ENCODE data around the gene IHH. TPM values are rescaled to one million over a fixed set of nuclear protein-coding genes. Genes with fewer than 3 reads are reported as not detected.

Gene IHH
- total RNA-seq, 2 donors from 2014 or later: 3.2 to 9.6 TPM

DNA sequence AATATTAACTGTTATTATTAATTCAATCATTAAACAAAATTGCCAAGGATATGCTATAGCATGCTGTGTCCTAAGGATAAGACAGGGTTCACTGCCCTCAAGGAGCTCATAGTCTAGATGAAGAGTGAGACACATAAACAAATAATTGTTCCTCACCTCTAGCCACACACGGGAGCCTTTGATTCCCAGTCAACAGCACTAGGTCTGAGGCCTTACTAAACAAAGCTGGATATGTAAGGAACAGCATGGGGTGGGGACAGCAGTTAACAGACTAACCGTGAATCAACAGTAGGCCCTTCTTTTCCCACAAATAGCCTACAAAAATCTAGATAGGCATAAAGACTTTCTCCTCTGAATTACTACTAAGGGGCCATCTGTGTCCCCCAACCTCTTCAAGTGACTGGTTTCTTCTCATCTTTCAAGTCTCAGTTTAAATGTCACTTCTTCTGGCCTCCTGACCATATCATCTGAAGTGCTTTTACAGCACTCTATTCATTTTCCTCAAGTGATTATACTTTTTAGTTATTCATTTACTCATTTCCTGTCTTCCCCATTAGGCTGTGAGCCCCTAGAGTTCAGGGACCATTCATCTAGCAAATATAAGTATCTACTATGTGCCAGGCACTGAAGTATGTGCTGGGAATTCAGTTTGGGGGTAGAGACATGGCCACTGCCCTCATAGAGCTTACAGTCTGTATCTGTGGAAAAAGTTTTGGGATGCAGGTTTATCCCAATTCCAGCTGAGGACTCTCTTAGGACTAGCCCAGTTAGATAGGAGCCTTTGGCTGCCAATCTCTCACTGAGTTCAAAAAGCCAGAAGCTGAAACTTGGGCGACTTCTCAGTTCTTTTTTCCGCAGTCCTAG, 29.9 kb upstream of the IHH start:
- Histone ChIP-seq H3K4me3 (no peak overlapping the region), H3K27ac (no peak overlapping the region), H3K4me1 (replicated peaks) (no peaks in the 10 kb centered on the region), H3K27me3 (replicated peaks; ENCODE audit: insufficient read depth) (no peaks in the 10 kb centered on the region), H3K9me3 (no peaks in the 10 kb centered on the region), H3K36me3 (no peaks in the 10 kb centered on the region)
- TF ChIP-seq POLR2A (IDR thresholded peaks at IDR 0.05) (no peak), POLR2AphosphoS5 (IDR thresholded peaks at IDR 0.05) (no peak)
- TF ChIP-seq, protein P1, sequence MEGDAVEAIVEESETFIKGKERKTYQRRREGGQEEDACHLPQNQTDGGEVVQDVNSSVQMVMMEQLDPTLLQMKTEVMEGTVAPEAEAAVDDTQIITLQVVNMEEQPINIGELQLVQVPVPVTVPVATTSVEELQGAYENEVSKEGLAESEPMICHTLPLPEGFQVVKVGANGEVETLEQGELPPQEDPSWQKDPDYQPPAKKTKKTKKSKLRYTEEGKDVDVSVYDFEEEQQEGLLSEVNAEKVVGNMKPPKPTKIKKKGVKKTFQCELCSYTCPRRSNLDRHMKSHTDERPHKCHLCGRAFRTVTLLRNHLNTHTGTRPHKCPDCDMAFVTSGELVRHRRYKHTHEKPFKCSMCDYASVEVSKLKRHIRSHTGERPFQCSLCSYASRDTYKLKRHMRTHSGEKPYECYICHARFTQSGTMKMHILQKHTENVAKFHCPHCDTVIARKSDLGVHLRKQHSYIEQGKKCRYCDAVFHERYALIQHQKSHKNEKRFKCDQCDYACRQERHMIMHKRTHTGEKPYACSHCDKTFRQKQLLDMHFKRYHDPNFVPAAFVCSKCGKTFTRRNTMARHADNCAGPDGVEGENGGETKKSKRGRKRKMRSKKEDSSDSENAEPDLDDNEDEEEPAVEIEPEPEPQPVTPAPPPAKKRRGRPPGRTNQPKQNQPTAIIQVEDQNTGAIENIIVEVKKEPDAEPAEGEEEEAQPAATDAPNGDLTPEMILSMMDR (IDR thresholded peaks at IDR 0.05): no peak
- no peak for DNase-seq (ENCODE audit: low spot score)
- 69% methylated on average over 4 of the region's 4 CpGs for WGBS
- intact Hi-C loops (cut with DNase I): no loop called here

DNA sequence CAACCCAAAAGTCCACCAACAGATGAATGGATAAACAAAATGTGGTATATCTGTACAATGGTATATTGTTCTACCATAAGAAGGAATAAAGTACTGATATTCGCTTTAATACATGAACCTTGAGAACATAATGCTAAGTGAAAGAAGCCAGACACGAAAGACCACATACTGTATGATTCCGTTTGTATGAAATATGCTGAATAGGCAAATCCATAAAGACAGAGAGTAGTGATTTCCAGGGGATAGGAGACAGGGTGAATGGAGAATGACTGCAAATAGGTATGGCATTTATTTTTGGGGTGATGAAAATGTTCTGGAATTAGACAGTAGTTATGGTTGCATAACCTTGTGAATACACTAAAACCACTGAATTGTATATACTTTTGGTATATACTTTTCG, 28.6 kb upstream of the IHH start:
- no peak for DNase-seq (ENCODE audit: low spot score)
- H3K27me3 ChIP-seq (replicated peaks; ENCODE audit: insufficient read depth): no peaks in the 10 kb centered on the region
- no peaks in the 10 kb centered on the region for H3K36me3 ChIP-seq
- no peaks in the 10 kb centered on the region for H3K4me1 ChIP-seq (replicated peaks)
- TF ChIP-seq POLR2A (IDR thresholded peaks at IDR 0.05): no peak
- no peak for TF ChIP-seq POLR2AphosphoS5 (IDR thresholded peaks at IDR 0.05)
- TF ChIP-seq, protein P1 (IDR thresholded peaks at IDR 0.05): no peak
- no peak overlapping the region for H3K4me3 ChIP-seq
- 95% methylated on average over 4 of the region's 4 CpGs for WGBS
- no peaks in the 10 kb centered on the region for H3K9me3 ChIP-seq
- intact Hi-C loops (cut with DNase I): no loop called here
- no peak overlapping the region for H3K27ac ChIP-seq

DNA sequence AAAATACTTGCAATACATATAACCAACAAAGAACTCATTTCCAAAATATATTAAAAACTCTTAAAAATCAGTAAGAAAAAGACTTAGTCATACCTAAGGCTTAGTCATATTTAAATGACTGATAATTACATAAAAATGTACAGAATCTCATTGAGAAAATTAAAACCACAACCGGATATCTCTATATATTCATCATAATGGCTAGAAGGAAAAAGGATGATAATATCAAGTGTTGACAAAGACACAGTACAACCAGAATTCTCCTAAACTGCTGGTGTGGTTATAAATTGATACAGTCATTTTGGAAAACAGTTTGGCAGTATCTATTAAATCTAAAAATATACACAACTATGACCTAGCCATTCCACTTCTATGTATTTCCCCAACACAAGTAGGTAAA, 27.1 kb upstream of the IHH start:
- TF ChIP-seq, protein P1 (IDR thresholded peaks at IDR 0.05): no peak
- TF ChIP-seq POLR2AphosphoS5 (IDR thresholded peaks at IDR 0.05) (no peak), POLR2A (IDR thresholded peaks at IDR 0.05) (no peak)
- Histone ChIP-seq H3K4me3 (no peak overlapping the region), H3K27me3 (replicated peaks; ENCODE audit: insufficient read depth) (no peaks in the 10 kb centered on the region), H3K27ac (no peak overlapping the region), H3K9me3 (no peaks in the 10 kb centered on the region), H3K36me3 (no peaks in the 10 kb centered on the region), H3K4me1 (replicated peaks) (no peaks in the 10 kb centered on the region)
- DNase-seq (ENCODE audit: low spot score): no peak
- intact Hi-C loops (cut with DNase I): no loop called here
- WGBS: 95% methylated on average over 1 of the region's 1 CpG

DNA sequence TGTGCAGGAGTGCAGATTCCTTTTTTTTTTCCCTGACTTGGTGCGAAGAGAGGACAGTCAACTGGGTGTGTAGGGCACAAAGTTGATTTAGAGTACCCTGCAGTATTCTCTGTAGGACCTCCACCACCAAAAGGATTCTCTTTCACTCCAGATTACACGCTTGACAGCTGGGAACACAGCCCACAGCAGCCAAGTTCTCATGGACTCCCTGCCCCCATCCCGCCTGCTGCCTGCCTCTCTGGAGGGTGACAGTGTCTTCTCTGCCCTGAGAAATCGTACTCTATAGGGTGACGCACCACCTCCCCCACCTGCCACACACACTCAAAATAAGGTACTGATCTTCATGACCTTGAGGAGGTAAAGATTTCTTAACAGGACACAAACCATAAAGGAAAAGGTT, 26.6 kb upstream of the IHH start:
- 84% methylated on average over 5 of the region's 5 CpGs for WGBS
- H3K27ac ChIP-seq: no peak overlapping the region
- no peaks in the 10 kb centered on the region for H3K9me3 ChIP-seq
- H3K36me3 ChIP-seq: no peaks in the 10 kb centered on the region
- no peaks in the 10 kb centered on the region for H3K4me1 ChIP-seq (replicated peaks)
- no peak for DNase-seq (ENCODE audit: low spot score)
- no peaks in the 10 kb centered on the region for H3K27me3 ChIP-seq (replicated peaks; ENCODE audit: insufficient read depth)
- no peak overlapping the region for H3K4me3 ChIP-seq
- TF ChIP-seq POLR2AphosphoS5 (IDR thresholded peaks at IDR 0.05): no peak
- intact Hi-C loops (cut with DNase I): no loop called here

DNA sequence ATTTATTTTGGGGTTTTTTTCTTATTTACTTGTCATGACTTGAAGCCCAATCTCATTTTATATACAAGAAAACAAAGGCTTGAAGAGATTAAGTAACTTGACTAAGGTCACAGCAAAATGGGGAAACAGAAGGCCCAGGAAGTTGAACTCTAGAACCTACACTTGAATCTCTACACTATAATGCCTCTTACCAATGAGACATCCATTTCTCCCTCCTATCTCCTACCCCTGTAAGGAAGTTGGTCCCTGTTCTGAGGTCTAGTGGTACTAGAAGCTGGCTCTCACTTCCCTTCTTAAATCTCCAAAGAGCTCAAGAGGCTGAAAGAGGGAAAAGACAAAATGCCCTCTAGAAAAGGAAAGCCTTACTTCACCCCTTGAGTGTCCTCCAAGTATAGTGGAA, 25.5 kb upstream of the IHH start:
- H3K27me3 ChIP-seq (replicated peaks; ENCODE audit: insufficient read depth): no peaks in the 10 kb centered on the region
- no peak for TF ChIP-seq POLR2AphosphoS5 (IDR thresholded peaks at IDR 0.05)
- TF ChIP-seq POLR2A (IDR thresholded peaks at IDR 0.05): no peak
- TF ChIP-seq, protein P1 (IDR thresholded peaks at IDR 0.05): no peak

More for the DNA sequence above, 25.5 kb upstream of the IHH start:
- H3K27ac ChIP-seq: no peak overlapping the region
- no peaks in the 10 kb centered on the region for H3K4me1 ChIP-seq (replicated peaks)
- no peak for DNase-seq (ENCODE audit: low spot score)
- intact Hi-C loops (cut with DNase I): no loop called here
- no peak overlapping the region for H3K4me3 ChIP-seq
- no peaks in the 10 kb centered on the region for H3K36me3 ChIP-seq
- H3K9me3 ChIP-seq: no peaks in the 10 kb centered on the region
